Measurements from ENCODE around the gene WRNIP1.

Gene WRNIP1

GRCh38 chr6:2733736-2734480, 31.3 kb upstream of the WRNIP1 start:
- H3K27ac ChIP-seq = peak overlapping the region; percentile 82
- TF ChIP-seq CTCF (conservative IDR thresholded peaks at IDR 0.05) = no peak

- H3K27ac ChIP-seq = peak overlapping the region; percentile 82
- TF ChIP-seq CTCF (conservative IDR thresholded peaks at IDR 0.05) = no peak
These were observed 30.6 kb upstream of the WRNIP1 start for GRCh38 chr6:2734488-2735166.

DNA sequence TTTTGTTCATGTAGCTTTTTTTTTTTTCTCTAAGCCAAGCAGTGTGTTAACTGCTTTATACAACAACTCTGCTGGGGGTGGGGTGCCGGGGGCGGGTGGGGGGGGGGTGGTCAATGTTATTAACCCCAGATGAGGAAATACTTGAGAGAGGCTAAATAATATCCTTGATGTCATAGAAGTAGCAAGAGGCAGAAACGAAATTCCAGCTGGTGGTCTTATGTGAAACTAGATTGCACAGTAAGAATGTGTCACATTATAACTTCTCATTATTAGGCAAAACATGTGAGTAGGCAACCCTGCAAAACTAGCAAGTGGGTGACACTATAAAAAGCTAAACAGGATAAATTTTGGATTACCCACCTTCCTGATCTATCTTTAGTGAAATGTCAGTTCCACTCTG, 27.3 kb upstream of the WRNIP1 start:
- TF ChIP-seq CTCF (conservative IDR thresholded peaks at IDR 0.05) = no peak
- no peak overlapping the region for H3K27ac ChIP-seq

- peak; percentile 82 for TF ChIP-seq CTCF (conservative IDR thresholded peaks at IDR 0.05)
- H3K27ac ChIP-seq = no peak overlapping the region
These were observed 26.7 kb upstream of the WRNIP1 start for GRCh38 chr6:2738373-2738979.

DNA sequence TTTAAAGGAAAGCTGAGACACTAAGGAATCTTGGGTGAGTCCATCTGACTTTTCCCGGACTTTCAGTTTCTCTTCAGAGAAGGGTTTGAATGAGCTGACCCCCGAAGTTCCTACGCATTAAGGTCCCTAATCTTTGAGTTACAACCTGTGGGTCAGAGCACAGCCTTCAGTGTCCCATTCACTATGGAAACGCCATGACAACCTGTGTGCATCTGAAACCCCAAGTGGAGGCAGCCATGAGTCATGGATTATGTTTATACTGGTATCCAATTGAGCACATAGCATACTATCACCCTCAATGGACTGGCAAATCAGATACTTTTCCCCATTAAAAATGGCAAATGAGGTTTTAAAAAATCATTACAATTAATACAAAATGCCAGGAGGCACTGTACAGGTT, 25.9 kb upstream of the WRNIP1 start:
- H3K27ac ChIP-seq = no peak overlapping the region
- no peak for TF ChIP-seq CTCF (conservative IDR thresholded peaks at IDR 0.05)

DNA sequence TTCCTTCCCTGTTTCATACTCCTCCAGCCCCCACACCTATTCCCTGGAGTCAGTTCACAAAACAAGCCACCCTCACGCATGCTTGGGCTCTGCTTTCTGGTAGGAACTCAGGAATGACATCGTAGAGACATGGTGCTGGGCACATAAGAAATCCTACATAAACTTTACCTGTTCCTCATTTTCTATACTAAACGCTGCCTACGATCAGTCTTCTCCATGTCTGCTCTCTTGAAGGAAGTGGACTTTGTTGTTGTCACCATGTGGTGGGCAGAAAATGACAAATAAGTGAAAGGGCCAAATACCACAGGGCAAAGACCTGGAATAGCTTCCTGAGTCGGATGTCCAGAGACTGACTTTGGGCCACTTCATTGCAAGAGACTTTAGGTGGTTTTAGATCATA, 24.6 kb upstream of the WRNIP1 start:
- no peak overlapping the region for H3K27ac ChIP-seq
- TF ChIP-seq CTCF (conservative IDR thresholded peaks at IDR 0.05) = no peak

GRCh38 chr6:2741756-2742155, 23.4 kb upstream of the WRNIP1 start:
- no peak overlapping the region for H3K27ac ChIP-seq
- no peak for TF ChIP-seq CTCF (conservative IDR thresholded peaks at IDR 0.05)

Data from VCaP (cell line).